ENCODE results near the gene RFTN1. TPM values are rescaled to one million over a fixed set of nuclear protein-coding genes. Genes with fewer than 3 reads are reported as not detected.

The RFTN1 gene
- total RNA-seq, 1 donor from 2014 or later = 6.4 TPM

DNA sequence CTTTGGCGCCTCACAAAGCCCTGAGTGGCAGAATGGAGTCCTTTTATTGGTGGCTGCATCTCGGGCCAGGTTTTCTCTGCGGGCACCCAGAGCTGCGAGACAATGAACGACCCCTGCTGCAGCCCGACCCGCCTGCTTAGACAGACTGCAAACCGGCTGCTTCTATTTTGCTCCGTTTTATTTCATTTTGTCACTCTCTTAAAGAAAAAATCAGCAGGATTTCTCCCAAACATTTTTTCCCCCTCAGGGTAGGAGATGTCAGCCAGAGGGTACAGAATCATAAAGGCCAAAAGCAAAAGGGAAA, 183.7 kb downstream of the RFTN1 start:
- H3K27ac Mint-ChIP-seq (ENCODE audit: unreplicated experiment) = no peak overlapping the region
- no peaks in the 10 kb centered on the region for H3K4me1 Mint-ChIP-seq (ENCODE audit: low read depth, unreplicated experiment)
- H3K36me3 Mint-ChIP-seq (ENCODE audit: unreplicated experiment) = peaks cover 29% of the 10 kb centered on the region
- TF ChIP-seq, protein P1, sequence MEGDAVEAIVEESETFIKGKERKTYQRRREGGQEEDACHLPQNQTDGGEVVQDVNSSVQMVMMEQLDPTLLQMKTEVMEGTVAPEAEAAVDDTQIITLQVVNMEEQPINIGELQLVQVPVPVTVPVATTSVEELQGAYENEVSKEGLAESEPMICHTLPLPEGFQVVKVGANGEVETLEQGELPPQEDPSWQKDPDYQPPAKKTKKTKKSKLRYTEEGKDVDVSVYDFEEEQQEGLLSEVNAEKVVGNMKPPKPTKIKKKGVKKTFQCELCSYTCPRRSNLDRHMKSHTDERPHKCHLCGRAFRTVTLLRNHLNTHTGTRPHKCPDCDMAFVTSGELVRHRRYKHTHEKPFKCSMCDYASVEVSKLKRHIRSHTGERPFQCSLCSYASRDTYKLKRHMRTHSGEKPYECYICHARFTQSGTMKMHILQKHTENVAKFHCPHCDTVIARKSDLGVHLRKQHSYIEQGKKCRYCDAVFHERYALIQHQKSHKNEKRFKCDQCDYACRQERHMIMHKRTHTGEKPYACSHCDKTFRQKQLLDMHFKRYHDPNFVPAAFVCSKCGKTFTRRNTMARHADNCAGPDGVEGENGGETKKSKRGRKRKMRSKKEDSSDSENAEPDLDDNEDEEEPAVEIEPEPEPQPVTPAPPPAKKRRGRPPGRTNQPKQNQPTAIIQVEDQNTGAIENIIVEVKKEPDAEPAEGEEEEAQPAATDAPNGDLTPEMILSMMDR (IDR thresholded peaks at IDR 0.05; ENCODE audit: partially characterized antibody, unreplicated experiment) = no peak
- H3K27me3 Mint-ChIP-seq (ENCODE audit: unreplicated experiment) = no peaks in the 10 kb centered on the region
- DNase-seq = no peak
- H3K4me3 Mint-ChIP-seq (ENCODE audit: unreplicated experiment) = no peak overlapping the region
- H3K9me3 Mint-ChIP-seq (ENCODE audit: unreplicated experiment) = peaks cover 5% of the 10 kb centered on the region

DNA sequence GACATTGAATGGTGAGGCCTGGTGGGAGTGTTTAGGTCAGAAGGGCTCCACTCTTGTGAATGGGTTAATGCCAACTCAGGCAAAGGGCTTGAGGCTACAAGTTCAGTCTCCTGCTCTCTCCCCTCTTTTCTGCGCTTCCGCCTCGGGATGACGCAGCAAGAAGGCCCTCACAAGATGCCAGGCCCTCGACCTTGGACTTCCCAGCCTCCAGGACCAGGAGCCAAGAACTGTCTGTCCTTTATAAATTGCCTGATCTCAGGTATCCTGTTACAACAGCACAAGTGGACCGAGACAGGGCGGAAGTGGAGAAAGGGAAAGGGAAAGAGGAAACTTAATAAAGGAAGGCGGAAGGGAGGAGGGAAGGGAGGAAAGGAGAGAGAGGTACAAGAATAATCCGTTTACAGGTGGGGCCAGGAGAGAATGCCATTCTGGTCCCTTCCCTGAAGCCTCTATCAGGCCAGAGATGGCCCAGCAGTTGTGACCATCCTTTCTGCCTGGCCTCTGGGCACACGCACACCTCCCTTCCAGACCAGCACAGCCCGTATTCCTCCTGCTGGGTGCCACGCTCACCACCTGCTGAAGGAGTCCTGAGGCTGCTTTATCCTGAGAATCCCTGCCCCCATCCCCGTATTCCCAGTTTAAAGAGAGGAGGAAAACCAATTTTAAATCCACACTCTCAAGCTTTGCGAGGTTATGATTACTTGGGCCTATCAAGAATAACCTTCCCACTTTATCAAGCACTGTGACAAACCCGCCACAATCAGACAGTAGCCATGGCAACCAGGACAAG, 184.3 kb downstream of the RFTN1 start:
- Mint-ChIP-seq H3K9me3 (ENCODE audit: unreplicated experiment) (peaks cover 3% of the 10 kb centered on the region), H3K27me3 (ENCODE audit: unreplicated experiment) (no peaks in the 10 kb centered on the region), H3K36me3 (ENCODE audit: unreplicated experiment) (peaks cover 24% of the 10 kb centered on the region), H3K27ac (ENCODE audit: unreplicated experiment) (no peak overlapping the region), H3K4me3 (ENCODE audit: unreplicated experiment) (no peak overlapping the region), H3K4me1 (ENCODE audit: low read depth, unreplicated experiment) (no peaks in the 10 kb centered on the region)
- DNase-seq = no peak
- TF ChIP-seq, protein P1 (IDR thresholded peaks at IDR 0.05; ENCODE audit: partially characterized antibody, unreplicated experiment) = no peak

DNA sequence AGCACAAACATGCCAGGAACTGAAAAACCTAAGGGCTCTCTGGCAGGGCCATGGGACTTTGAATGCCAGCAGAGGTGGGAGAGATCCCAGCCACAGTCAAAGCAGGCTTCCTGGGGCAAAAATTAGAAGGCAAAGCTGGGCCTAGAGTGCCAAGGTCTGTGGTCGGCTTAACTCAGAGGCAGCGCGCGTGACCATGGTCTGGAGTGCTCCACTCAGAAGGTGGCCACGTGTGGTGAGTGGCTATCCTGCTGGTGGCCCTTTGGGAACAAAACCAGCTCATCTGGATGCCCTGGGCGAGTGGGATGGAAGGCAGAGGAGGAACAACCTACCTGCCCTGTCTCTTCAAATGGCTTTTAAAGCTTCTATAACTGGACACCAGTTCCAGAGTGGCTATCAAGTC, 185.4 kb downstream of the RFTN1 start:
- Mint-ChIP-seq H3K36me3 (ENCODE audit: unreplicated experiment) (peaks cover 18% of the 10 kb centered on the region), H3K4me1 (ENCODE audit: low read depth, unreplicated experiment) (no peaks in the 10 kb centered on the region), H3K27me3 (ENCODE audit: unreplicated experiment) (no peaks in the 10 kb centered on the region), H3K4me3 (ENCODE audit: unreplicated experiment) (no peak overlapping the region), H3K27ac (ENCODE audit: unreplicated experiment) (no peak overlapping the region), H3K9me3 (ENCODE audit: unreplicated experiment) (peaks cover 2% of the 10 kb centered on the region)
- TF ChIP-seq, protein P1 (IDR thresholded peaks at IDR 0.05; ENCODE audit: partially characterized antibody, unreplicated experiment) = no peak
- no peak for DNase-seq

DNA sequence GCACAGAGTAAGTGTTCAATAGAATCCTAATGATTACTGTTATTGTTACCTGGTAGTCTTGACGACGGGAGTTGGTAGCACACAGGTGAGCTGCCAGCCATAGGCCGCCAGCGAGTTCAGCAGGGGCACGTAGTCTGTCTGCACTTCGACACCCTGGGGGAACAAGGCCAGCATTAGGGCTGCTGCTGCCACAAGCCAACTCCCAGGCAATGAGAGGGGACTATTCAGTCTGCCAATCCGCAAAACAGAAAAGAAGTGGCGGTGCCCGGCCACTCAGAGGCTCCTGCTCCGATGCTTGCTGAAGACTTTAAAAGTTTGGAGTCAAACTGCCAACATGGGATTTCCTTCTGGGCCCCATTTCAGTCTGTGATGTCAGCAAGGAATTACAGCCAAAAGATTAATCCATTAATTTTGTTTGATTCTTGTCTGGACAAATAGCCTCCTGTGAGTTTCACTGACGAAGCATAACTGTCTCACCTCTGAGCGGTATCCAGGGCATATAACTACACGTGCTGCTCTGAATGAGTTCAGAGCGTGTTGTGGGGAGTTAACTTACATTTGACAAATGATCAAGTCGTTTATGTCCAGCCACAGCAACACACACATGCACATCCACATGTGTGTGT, 186.7 kb downstream of the RFTN1 start:
- no peak for DNase-seq
- TF ChIP-seq, protein P1 (IDR thresholded peaks at IDR 0.05; ENCODE audit: partially characterized antibody, unreplicated experiment) = no peak
- Mint-ChIP-seq H3K27me3 (ENCODE audit: unreplicated experiment) (no peaks in the 10 kb centered on the region), H3K27ac (ENCODE audit: unreplicated experiment) (no peak overlapping the region), H3K36me3 (ENCODE audit: unreplicated experiment) (peaks cover 8% of the 10 kb centered on the region), H3K9me3 (ENCODE audit: unreplicated experiment) (peaks cover 2% of the 10 kb centered on the region), H3K4me1 (ENCODE audit: low read depth, unreplicated experiment) (peaks cover 7% of the 10 kb centered on the region), H3K4me3 (ENCODE audit: unreplicated experiment) (no peak overlapping the region)

DNA sequence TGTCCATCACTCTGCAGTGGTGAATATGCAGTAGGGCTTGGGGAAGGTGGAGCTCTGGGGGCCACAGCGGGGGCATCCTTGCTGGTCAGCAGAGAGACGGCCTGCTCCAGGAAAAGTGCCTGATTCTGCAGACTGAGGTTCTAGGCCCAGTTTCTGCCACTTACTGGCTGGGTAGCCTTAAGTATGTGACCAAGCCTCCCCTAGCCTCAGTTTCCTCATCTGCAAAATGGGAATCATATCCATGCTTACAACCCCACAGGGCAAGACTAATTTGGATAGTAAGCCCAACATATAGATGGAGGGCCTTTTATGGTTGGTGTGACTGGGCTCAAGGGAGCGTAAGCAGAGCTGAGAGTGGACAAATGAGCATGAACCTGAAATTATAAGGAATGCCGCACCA, 187.6 kb downstream of the RFTN1 start:
- no peaks in the 10 kb centered on the region for H3K27me3 Mint-ChIP-seq (ENCODE audit: unreplicated experiment)
- H3K4me1 Mint-ChIP-seq (ENCODE audit: low read depth, unreplicated experiment) = peaks cover 7% of the 10 kb centered on the region

More for the DNA sequence above, 187.6 kb downstream of the RFTN1 start:
- Mint-ChIP-seq H3K36me3 (ENCODE audit: unreplicated experiment) (no peaks in the 10 kb centered on the region), H3K4me3 (ENCODE audit: unreplicated experiment) (no peak overlapping the region), H3K9me3 (ENCODE audit: unreplicated experiment) (peaks cover 1% of the 10 kb centered on the region), H3K27ac (ENCODE audit: unreplicated experiment) (no peak overlapping the region)
- DNase-seq = no peak
- TF ChIP-seq, protein P1 (IDR thresholded peaks at IDR 0.05; ENCODE audit: partially characterized antibody, unreplicated experiment) = no peak
